GM18498 (cell line): ENCODE measurements around the gene SRGAP2.
"Not testable (repeated sequence)": the region's sequence is repeated elsewhere in the genome, so short reads cannot be mapped to it uniquely, and the experiment has no call there.

Experiments used
- ATAC-seq: cut with Tn5 transposase; IDR thresholded peaks from one replicate; pipeline ENCODE4 v1.9.1; 2021; ENCODE audit warnings: mild to moderate bottlenecking, moderate library complexity; ENCODE audit not compliant: unreplicated experiment

SRGAP2 gene

DNA sequence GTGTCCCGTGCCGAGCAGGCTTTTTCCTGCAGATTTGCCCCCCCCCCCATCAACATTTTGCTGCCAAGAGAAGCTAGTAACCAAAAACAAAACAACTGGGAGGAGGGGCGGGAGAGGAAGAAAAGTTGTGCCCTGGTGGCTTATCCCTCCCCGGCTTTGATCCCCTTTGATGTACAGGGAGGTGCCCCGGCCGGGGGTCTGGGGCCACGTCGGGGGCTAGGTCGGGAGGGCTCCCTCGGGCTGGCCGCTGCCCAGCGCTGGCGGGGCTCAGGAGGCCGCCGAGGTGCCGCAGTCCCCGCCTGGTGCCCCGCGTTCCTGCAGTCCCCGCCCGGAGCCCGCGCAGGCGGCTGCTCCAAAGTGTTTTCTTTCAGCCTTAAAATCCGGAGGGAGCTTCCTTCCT is 1.5 kb downstream of the SRGAP2 start:
- ATAC-seq = not testable (repeated sequence)

DNA sequence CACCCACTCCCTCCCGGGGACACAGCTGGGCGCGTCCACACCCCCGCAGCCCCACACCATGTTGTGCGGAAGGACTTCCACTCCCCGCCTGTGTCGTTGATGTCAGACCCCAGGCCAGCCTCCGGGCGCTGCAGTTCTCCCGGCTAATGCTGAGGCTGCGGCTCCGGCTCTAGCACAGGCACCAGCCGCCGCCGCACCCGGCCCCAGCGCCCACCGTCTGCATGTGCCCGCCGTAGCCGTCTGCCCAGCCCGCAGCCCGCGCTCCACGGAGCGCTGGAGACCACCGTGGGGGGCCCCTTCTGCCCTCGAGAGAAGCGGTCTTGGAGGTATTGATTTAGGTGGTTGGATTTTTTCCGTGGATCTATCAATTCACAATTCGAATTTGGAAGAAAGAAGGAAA is 2.2 kb downstream of the SRGAP2 start:
- ATAC-seq = not testable (repeated sequence)

DNA sequence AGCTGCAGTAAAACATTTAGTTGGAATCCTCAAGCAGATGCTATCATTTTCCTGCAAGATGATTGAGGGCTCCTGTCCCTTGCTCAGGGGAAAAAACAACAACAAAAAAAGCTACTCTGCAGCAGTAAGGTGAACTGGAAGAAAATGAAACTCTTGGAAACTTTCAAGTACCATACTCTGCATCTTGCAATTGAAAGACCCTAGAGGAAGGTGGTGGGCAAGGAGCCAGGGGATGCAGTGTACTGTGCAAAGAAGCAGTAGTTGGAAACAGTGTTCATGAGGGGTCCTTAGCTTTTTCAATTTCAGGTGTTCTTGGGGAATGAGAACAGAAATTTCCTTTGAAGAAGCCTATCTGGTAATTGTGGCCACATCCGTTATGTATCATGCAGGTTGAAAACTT is 7.5 kb downstream of the SRGAP2 start:
- ATAC-seq = not testable (repeated sequence)

DNA sequence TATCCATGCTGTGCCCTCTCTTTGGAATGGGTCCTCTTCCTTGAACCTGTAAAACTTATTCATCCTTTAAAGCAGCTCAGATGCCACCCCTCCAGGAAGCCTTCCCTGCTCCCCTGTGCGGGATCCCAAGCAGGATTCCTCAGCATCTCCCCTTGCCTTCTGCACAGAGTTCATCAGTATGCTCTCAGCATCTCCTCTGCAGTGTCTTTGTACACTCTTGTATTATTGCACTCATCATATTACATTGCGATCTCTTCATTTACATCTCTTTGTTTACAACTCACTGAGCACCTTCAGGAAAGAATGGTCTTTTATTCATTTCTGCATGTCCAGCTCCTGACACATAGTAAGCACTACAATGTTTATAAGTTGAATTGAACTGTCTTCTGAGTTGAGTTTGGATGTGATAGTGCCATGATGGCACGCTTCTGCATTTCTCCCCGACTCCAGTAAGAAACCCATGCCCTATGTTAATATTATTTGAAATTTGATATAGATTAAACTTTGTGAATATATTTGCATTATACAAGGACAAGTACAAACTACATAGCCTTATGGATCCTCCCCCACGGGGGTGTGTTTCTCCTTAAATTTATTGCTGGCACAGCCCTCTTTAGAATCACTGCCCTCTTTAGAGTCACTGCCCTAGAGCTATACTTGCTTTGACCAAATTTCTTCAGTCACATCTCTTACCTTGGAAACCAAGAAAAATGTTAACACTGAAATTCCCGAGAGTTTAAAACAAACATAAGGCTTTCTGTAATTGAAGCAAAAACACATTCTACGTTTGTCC is 12.5 kb downstream of the SRGAP2 start:
- not testable (repeated sequence) for ATAC-seq

DNA sequence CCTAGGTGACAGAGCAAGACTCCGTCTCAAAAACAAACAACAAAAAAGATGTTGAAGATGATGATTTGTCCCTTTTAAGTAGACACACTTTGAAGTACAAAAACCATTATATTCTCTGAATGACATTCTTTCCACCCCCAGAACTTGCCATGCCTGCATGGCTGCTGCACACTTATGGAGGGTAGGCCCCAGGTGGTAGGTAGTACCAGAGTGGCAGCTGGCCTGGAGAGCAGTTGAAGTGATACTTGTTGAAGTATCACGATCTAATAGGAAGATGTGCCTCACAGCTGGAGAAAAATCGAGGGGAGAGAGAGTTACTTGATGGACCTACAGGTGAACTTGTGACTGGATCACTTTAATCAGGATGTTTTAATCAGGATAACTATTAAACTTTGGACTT is 14.9 kb downstream of the SRGAP2 start:
- ATAC-seq = not testable (repeated sequence)

DNA sequence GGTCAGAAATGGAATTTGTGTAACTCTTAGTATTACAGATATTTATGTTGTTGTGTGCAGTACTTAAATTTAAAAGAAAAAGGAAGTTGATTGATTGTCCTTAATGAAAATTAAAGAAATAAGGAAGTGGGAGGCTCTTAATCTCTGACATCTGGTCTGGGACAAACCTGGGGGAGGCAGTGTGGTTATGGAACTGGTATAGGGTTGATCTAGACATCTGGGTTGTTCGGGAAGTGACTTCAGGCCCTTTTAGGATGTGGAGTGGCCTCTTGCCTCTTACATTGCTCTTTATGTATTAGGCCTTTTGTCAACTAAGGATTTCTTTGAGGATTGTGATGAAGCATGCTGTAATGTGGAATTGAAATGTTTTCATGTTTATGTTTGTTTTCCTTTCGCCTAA is 15.4 kb downstream of the SRGAP2 start:
- ATAC-seq = not testable (repeated sequence)

DNA sequence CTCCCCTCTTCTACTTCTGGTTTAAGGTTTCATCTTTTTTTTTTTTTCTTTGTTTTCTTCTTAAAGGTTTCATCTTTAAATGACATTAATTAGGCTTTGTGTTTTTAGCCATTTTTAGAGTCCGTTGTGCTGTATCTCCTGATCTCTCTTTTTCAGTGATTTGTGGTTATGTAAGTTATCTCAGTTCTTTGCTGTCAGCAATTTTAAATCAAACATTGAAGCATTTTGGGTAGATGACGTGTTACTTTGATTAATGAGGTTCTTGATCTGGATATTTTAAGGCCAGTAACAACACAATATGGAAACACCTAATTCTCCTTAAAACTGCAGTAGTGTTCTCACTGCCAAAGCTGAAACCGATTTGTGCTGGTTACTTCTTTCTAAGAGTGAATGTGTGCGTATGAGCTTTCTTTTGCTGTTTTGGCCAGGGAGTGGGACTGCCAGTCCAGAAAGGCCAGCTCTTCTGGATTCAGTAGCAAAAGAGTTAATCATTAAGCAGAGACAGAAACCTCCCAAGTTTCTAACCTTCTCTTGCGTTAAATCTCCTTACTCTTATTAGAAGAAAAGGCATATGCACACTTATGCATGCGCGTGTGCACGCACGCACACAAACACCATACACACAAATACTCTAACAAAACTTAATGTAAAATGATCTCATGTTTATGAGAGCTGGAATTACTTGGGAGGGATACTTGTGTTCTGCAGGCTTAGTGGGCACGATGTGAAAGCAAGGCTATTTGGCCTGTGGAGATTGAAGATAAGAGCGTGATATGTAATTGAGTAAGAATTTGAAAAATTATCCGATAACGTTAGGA is 16.4 kb downstream of the SRGAP2 start:
- not testable (repeated sequence) for ATAC-seq

DNA sequence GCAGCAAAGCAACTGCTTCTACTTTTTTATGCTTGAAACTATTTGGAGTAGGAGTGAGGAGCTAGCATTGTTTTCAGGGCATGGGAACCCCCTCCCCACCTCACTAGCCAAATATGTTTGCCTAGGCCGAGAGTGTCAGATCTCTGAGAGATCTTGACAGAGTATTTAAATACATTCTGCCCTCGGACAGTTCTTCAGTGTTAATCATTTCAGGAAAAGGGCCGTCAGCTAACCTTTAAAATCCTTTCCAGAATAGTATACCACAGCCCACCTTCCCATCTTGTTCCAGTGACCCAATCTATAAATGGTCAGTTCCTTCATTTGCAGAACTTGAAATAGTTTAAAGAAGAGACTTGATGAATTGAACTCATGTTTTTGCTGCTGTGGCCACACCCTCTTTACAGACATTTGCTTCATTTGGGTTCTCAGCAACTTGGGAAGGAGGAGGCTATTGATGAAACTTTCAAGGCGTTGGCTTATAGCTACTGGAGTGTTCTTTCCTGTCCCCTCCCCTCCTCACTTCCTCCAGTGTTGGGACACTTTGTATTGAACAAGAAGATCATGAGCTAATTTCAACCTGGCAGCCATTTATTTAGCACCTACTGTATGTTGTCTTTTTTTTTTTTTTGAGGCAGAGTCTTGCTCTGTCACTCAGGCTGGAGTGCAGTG is 17.1 kb downstream of the SRGAP2 start:
- not testable (repeated sequence) for ATAC-seq

DNA sequence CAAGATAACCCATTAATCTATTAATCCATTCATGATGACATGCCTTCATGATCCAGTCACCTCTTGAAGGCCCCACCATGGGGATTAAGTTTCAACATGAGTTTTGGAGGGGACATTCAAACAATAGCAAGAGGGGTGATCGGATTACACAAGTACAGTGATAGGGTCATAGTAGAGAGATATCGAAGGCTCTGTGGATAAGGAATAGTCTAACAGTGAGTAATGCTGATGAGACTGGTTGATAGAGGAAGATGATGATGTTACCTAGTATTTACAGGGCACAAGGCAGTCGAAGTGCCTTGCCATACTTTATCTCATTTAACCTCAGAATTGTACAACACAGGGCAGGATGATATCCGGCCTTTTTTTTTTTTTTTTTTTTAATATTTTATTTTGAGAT is 18.2 kb downstream of the SRGAP2 start:
- not testable (repeated sequence) for ATAC-seq

DNA sequence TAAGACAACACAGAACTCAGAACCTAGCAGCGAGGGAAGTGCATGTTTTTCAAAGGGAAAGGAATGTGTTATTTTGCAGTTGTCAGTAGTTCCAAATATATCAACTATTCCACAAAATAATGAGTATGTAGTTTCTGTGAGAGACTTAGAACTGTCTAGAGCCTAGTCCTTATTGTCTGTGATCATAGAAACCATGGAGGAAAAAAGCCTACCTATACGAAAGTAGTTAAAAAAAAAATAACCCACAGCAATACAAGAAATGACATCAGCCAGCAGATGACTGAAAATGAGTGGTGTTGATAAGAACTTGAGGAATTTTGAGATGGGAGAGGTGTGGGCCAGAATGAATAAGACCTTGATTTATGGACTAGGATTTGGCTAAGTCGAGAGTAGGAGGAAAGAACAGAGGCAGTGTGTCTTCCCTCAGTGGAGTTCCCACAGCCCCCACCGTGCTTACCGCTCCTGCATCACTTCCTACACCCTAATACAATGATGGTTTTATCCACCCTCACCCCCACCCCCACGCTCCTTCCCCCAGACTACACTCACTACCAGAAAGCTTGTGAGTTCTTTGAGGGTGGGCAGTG is 20.9 kb downstream of the SRGAP2 start:
- ATAC-seq = not testable (repeated sequence)

DNA sequence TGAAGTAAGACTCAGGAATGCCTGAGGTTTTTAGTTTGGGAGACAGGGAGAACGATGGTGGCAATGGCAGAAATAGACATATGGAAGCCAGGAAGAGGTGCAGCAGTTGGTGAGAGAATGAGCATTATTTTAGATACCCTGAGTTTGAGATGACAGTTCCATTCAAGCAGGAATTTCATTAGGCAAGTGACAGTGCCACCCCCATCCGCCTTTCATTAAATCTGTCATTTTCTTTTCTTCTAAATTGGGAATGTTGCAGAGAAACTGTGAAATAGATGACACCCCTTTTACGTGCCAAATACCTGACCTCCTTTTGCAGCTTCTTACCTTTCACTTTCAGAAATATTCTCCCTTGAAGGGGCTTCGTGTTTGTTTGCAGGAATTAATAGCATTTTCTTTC is 22.0 kb downstream of the SRGAP2 start:
- not testable (repeated sequence) for ATAC-seq

DNA sequence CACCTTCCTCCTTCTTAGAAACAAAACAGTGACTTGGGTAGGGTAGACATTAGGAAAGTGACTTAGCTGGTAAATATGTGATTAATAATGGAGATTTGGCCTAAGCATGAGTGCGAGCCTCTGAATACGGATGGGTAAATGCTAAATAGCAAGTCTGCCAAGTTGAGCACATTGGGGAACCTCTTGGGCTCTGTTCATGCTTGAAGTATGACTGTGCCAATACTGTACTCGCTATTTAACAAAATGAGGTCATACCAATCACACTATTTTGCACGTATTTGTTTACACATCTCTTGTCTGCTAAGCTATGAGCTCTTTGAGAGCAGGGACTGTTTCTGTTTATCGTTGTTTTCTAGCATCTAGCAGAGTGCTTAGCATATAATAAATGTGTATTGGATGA is 23.5 kb downstream of the SRGAP2 start:
- not testable (repeated sequence) for ATAC-seq

DNA sequence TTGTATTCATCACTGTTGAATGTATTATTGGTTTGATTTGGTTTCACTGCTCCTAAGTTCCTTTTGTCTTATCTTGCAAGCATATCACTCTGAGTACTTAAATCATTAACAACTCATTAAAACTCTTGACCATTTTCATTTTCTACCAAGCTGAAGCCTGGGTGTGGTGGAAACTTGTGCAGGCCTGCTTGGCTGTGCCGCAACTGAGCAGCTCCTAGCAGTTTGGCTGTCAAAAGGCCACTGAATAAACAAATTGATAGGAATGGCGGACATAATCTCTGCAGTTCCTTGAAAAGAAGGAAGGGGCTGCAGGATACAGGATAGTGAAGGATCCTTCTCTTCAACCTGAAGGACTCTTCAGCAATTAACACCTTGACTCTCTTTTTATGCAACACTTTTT is 25.9 kb downstream of the SRGAP2 start:
- ATAC-seq = not testable (repeated sequence)

DNA sequence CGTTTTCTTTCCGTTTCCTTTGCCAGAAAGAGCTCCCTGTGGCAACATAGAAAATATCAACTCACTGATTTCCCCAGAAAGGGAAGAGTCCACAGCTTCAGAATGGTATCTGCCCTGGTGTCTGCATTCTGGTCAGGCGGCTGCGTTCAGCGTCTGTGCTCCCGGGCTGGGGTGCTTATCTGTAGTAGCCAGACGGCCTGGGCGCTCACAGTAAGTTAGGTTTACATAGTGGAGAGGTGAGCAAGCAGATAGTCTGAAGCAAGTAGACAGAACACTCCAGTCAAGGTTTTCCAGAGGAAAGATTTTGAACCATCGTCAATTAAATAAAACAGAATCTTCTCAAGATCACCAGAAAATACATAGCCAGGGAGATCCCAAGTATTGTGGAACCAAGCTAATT is 28.6 kb downstream of the SRGAP2 start:
- not testable (repeated sequence) for ATAC-seq

DNA sequence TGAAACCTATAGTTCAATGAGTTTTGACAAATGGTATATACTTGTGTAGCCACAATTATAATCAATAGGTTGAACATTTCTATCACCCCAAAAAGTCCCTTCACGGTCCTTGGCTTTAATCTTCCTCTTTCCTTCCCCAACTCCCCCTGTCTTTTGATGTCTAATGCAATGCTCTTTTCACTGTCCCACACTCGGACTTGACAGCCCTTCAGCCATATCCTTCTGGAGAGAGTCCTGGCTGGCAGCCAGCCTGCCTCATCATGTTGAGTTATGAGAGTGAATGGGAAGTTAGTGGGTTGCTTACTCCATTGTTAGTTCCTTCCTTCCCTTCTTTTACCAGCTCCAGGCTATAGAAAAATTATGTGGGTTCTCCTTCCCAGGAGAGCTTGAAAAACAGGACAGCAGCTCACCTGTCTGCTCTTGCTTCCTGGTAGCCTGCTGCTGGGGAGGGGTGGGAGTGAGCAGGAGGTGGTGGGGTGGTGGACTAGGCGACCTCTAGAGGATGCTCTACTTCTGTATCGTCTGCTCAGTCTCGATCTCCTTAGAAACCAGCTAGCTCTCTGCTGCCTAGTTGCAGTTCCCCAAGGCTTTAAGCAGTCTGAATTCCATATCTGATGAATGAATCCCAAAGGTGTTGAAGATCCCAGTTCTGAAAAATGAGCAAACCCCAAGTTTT is 29.8 kb downstream of the SRGAP2 start:
- peak; percentile 88 for ATAC-seq

DNA sequence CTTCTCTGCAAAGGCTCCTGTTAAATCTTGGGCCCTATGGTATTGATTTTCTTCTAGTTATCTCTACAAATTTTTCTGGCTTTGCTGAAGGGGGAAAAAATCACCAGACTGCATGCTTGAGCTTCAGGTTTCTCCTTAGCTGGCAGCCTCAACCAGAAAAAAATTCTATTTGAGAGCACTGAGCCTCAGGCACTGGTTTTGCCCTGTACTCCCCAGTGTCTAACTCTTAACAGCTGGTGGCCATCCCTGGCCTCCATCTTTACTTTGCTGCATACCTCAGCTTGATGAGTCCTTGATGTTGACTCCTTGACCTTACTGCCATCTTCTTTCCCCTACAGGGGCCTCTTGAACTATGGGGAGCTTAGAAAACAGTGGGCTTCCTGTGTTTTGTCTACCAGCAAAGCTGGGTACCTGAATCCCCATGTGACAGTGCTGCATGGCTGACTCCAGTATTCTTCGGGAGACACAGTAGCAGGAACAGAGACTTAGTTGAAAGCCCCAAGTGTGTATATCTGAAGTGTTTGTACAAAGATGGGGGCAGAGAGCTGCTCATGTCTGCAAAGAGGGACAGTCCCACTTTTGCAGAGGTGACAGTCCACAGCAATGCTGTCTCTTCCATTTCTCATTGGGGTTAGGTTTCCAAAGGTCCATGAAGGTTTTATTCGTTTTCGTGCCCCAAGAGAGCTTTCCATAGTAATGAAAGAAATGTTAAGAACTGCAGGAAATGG is 31.0 kb downstream of the SRGAP2 start:
- not testable (repeated sequence) for ATAC-seq

DNA sequence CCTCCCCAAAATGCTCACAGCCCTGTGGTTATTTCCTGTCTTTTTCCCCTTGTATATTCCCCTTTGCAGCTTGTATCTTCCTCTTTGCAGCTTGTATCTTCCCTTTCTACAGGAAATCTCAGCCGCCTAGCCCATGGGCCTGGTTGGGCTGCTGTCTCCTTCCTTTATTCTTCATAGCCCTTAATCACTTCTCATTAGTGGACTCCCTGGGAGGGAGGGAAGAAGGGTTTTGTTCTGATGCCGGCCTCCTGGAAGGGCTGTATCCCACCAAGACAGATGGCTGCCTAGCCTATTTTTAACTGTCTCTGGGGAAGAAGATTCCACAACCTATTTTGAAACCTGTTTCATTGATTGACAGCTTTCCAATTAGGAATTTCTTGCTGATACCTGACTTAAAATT is 31.8 kb downstream of the SRGAP2 start:
- ATAC-seq = not testable (repeated sequence)

DNA sequence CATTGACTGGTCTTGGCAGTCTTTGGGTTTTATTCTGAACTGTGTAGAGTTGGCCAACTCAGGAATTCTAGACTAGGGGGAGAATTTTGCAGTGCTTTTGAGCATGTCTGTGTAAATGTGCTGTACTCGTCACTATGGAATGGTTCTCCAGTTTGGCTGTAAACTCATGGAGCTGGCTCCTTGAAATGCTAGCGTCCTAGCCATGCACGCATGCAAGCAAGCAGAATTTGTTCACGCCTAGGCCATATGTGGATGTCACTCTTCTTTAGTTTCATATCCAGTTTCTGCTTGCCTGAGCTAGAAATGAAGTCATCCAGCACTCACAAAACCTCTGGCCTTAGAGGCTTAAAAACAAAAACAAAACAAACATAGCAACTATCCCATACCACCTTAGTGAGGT is 36.9 kb downstream of the SRGAP2 start:
- peak; percentile 62 for ATAC-seq

DNA sequence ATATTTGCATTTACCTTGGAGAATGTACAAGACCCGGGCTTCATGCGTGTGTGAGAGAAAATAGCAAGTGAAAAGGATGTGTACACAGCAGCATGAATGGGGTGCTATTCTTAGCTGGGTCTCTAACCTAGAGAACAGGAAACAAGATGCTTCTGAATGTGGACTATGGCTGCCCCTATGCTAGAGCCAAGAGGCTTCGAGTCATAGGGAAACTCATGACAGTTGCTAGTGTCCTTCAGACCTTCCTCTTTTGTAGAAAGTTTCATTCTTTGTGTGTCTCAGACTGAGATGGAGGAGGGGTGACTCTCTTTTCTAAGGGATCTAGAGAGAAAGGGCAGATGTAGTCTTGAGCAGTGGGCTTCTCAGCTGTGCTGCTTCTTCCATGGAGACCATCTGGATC is 40.0 kb downstream of the SRGAP2 start:
- peak; percentile 98 for ATAC-seq

DNA sequence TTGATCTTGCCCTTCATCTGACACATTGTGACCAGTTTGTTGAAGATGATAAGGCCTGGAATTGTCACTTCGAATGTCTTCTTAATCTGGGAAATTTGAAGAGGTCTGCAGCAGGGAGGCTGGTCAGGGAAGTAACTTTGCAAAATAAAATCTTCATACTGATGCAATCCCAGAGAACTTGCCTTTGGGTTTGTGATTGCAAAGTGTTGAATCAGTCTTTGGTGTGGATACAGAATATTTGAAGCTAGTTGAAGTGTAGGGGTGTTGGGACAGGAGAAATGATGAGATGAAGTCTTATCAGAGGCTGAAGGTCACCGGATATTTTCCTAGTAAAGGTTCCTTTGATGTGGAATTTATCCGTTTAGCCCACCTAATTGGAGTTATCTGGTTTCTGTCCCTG is 42.1 kb downstream of the SRGAP2 start:
- not testable (repeated sequence) for ATAC-seq
